Activated B cell treated with CpG ODN at 0.5 μM for 24 hours (primary cell): Measurements from ENCODE around the gene FLT1. TPM values are rescaled to one million over a fixed set of nuclear protein-coding genes. Genes with fewer than 3 reads are reported as not detected.
A peak's percentile ranks its signal among the peaks of the same experiment; 100 is the strongest.

ENCODE experiments used
- ATAC-seq: fragments of 200-7000 bp; cut with Tn5 transposase; one replicate; pipeline ENCODE4 v1.10.0; 2021; ENCODE audit warnings: low read depth, mild to moderate bottlenecking, moderate library complexity
- CTCF ChIA-PET: fragments of 350-600 bp; sonication (Branson Sonifier 250); formaldehyde crosslinking; loops from one replicate; lab custom pipeline; 2021; ENCODE audit warnings: antibody characterized with exemption; lab: Charles Lee
- POLR2A ChIA-PET: fragments of 350-600 bp; sonication (Branson Sonifier 250); formaldehyde crosslinking; loops from one replicate; lab custom pipeline; 2021; ENCODE audit warnings: antibody characterized with exemption; lab: Charles Lee
- DNase-seq: peaks from one replicate; pipeline ENCODE4 v3.0.0; 2022
- H3K27ac Mint-ChIP-seq: one replicate; pipeline ENCODE4 v1.8.0; 2020; ENCODE audit warnings: mixed read lengths
- H3K27me3 Mint-ChIP-seq: one replicate; pipeline ENCODE4 v1.8.0; 2021; ENCODE audit warnings: mixed read lengths
- H3K36me3 Mint-ChIP-seq: one replicate; pipeline ENCODE4 v1.8.0; 2021; ENCODE audit warnings: low read depth, mixed read lengths
- H3K4me1 Mint-ChIP-seq: one replicate; pipeline ENCODE4 v1.8.0; 2021; ENCODE audit warnings: mixed read lengths
- H3K4me3 Mint-ChIP-seq: one replicate; pipeline ENCODE4 v1.8.0; 2020; ENCODE audit warnings: mild to moderate bottlenecking, mixed read lengths
- H3K9me3 Mint-ChIP-seq: one replicate; pipeline ENCODE4 v1.8.0; 2020; ENCODE audit warnings: mixed read lengths
- intact Hi-C: fragments of 100-400 bp; cut with micrococcal nuclease; formaldehyde crosslinking; loops from one replicate; pipeline ENCODE4 v1.15.1; 2024
- total RNA-seq: library from RNA; stranded (reverse); gene quantifications from 2 replicates; pipeline ENCODE4 v1.2.3, GENCODE V29; 2022
- TF ChIP-seq, protein P1 (sequence below): fragments of 200-600 bp; IDR thresholded peaks from one replicate; pipeline ENCODE4 v1.8.0; 2022; ENCODE audit warnings: antibody characterized with exemption, mild to moderate bottlenecking

The FLT1 gene
- total RNA-seq, 1 donor from 2014 or later, result 1.3 TPM

DNA sequence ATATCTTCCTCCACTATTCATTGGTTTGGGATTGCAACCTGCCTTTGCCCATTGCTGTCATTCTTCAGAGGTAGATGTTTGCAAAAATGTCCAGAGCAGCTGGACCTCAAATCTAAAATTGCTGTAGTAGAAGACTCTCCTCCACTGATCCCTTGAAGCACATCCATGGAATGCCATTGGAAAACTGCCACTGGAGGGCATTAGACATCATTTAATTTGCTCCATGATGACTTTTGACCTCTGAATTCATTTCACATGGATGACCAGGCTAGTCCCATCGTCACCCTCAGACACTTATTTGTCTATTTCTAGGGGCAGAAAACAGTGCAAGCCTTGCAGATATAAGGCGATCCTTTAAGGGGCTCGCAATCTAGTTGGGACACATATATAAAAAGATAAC lies 33.9 kb upstream of the FLT1 start:
- intact Hi-C loops, result loop anchor here (2.0 to 10.0 kb wide), 4 partner anchors 108 to 484 kb away; partner anchors contain the start of gene POMP
- H3K27me3 Mint-ChIP-seq, result peaks cover 30% of the 10 kb centered on the region
- ChIA-PET POLR2A (no interaction called here), CTCF (no interaction called here)
- DNase-seq (no peak), ATAC-seq (no peak)
- H3K27ac Mint-ChIP-seq, result no peak overlapping the region
- TF ChIP-seq, protein P1, sequence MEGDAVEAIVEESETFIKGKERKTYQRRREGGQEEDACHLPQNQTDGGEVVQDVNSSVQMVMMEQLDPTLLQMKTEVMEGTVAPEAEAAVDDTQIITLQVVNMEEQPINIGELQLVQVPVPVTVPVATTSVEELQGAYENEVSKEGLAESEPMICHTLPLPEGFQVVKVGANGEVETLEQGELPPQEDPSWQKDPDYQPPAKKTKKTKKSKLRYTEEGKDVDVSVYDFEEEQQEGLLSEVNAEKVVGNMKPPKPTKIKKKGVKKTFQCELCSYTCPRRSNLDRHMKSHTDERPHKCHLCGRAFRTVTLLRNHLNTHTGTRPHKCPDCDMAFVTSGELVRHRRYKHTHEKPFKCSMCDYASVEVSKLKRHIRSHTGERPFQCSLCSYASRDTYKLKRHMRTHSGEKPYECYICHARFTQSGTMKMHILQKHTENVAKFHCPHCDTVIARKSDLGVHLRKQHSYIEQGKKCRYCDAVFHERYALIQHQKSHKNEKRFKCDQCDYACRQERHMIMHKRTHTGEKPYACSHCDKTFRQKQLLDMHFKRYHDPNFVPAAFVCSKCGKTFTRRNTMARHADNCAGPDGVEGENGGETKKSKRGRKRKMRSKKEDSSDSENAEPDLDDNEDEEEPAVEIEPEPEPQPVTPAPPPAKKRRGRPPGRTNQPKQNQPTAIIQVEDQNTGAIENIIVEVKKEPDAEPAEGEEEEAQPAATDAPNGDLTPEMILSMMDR, result no peak
- no peaks in the 10 kb centered on the region for H3K9me3 Mint-ChIP-seq
- no peaks in the 10 kb centered on the region for H3K36me3 Mint-ChIP-seq
- peaks cover 46% of the 10 kb centered on the region for H3K4me1 Mint-ChIP-seq
- no peak overlapping the region for H3K4me3 Mint-ChIP-seq

- H3K4me3 Mint-ChIP-seq, result no peak overlapping the region
- ChIA-PET POLR2A (no interaction called here), CTCF (interaction anchor here (0.6 kb wide), 1 partner anchor 27 kb away, joined by 3 read pairs; no protein-coding TSS in a partner anchor)
- ATAC-seq (no peak), DNase-seq (no peak)
- H3K4me1 Mint-ChIP-seq, result peaks cover 48% of the 10 kb centered on the region
- TF ChIP-seq, protein P1, result no peak
- H3K36me3 Mint-ChIP-seq, result no peaks in the 10 kb centered on the region
- H3K27me3 Mint-ChIP-seq, result peaks cover 28% of the 10 kb centered on the region
- no peaks in the 10 kb centered on the region for H3K9me3 Mint-ChIP-seq
- intact Hi-C loops, result loop anchor here (2.0 to 10.0 kb wide), 4 partner anchors 109 to 484 kb away; partner anchors contain the start of gene POMP
- H3K27ac Mint-ChIP-seq, result no peak overlapping the region
These were observed 33.5 kb upstream of the FLT1 start for GRCh38 chr13:28528388-28528787.

- intact Hi-C loops, result loop anchor here (2.0 to 10.0 kb wide), 4 partner anchors 110 to 483 kb away; partner anchors contain the start of gene POMP
- TF ChIP-seq, protein P1, result no peak
- Mint-ChIP-seq H3K9me3 (no peaks in the 10 kb centered on the region), H3K4me1 (peaks cover 45% of the 10 kb centered on the region), H3K27ac (no peak overlapping the region), H3K27me3 (peaks cover 21% of the 10 kb centered on the region), H3K4me3 (peak overlapping the region; percentile 13), H3K36me3 (no peaks in the 10 kb centered on the region)
- CTCF ChIA-PET, result no interaction called here
- peak; percentile 76 for ATAC-seq
- peak; percentile 48 for DNase-seq
- POLR2A ChIA-PET, result interaction anchor here (0.6 to 1.4 kb wide), 2 partner anchors 390 to 1078 kb away, joined by 3 to 5 read pairs; partner anchors contain the start of genes MTIF3 and PAN3
These were observed 32.7 kb upstream of the FLT1 start for GRCh38 chr13:28527629-28528028.

- POLR2A ChIA-PET, result interaction anchor here (1.4 kb wide), 1 partner anchor 1077 kb away, joined by 3 read pairs; the partner anchor contains the start of gene MTIF3
- peaks cover 45% of the 10 kb centered on the region for H3K4me1 Mint-ChIP-seq
These were observed 31.9 kb upstream of the FLT1 start for GRCh38 chr13:28526876-28527275.

DNA sequence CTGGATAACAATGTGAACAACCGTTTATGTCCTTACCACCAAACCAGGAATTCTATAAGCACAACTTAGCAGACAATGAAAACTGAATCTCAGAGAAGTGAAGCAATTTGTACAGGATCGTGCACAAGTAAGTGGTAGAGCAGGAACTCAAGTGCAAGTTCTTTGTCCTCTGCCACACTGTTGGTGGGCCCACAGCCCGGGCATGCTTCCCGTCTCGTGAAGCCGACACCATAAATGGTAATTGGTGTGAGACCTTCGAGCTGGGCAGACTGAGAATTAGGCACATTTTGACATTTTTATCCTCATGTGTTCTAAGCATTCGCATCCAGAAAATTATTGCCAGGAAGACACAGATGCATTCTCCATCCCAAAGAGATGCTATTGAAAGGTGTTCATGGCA lies 27.9 kb upstream of the FLT1 start:
- H3K9me3 Mint-ChIP-seq, result no peaks in the 10 kb centered on the region
- no peak for DNase-seq
- TF ChIP-seq, protein P1, result no peak
- peaks cover 14% of the 10 kb centered on the region for H3K27me3 Mint-ChIP-seq
- POLR2A ChIA-PET, result no interaction called here
- no peaks in the 10 kb centered on the region for H3K36me3 Mint-ChIP-seq
- intact Hi-C loops, result loop anchor here (10.0 kb wide), 1 partner anchor 478 kb away; no protein-coding TSS in a partner anchor
- peaks cover 33% of the 10 kb centered on the region for H3K4me1 Mint-ChIP-seq
- no peak for ATAC-seq
- H3K4me3 Mint-ChIP-seq, result no peak overlapping the region
- H3K27ac Mint-ChIP-seq, result no peak overlapping the region
- CTCF ChIA-PET, result no interaction called here

More at GRCh38 chr13:28526876-28527275, 31.9 kb upstream of the FLT1 start:
- CTCF ChIA-PET, result no interaction called here
- peaks cover 21% of the 10 kb centered on the region for H3K27me3 Mint-ChIP-seq
- no peaks in the 10 kb centered on the region for H3K36me3 Mint-ChIP-seq
- no peak for ATAC-seq
- TF ChIP-seq, protein P1, result no peak
- intact Hi-C loops, result loop anchor here (5.0 to 10.0 kb wide), 3 partner anchors 110 to 482 kb away; no protein-coding TSS in a partner anchor
- H3K4me3 Mint-ChIP-seq, result no peak overlapping the region
- H3K27ac Mint-ChIP-seq, result no peak overlapping the region
- no peaks in the 10 kb centered on the region for H3K9me3 Mint-ChIP-seq
- no peak for DNase-seq
